OCI-LY7 (cell line): ENCODE results near the gene CIAPIN1. TPM values are rescaled to one million over a fixed set of nuclear protein-coding genes. Genes with fewer than 3 reads are reported as not detected.

ENCODE experiments used
- BruUV-seq: library from RNA; stranded (reverse); fragments of 400-500 nt; replicated peaks from 2 replicates; lab custom pipeline; 2021; lab: Mats Ljungman, UMichigan
- CTCF ChIA-PET: fragments of 300-600 bp; sonication (Branson Sonifier 250); formaldehyde crosslinking; loops from one replicate; lab custom pipeline; 2022; ENCODE audit warnings: antibody characterized with exemption; ENCODE audit not compliant: unreplicated experiment; lab: Charles Lee
- POLR2A ChIA-PET: fragments of 300-600 bp; sonication (Branson Sonifier 250); formaldehyde crosslinking; loops from one replicate; lab custom pipeline; 2022; ENCODE audit warnings: antibody characterized with exemption; lab: Charles Lee
- DNase-seq: peaks from one replicate; pipeline ENCODE4 v3.0.0-alpha.2; 2015; ENCODE audit warnings: low spot score
- H2AFZ ChIP-seq: fragments of 200-600 bp; sonication (generic), shearing (Covaris generic); 2 replicates; pipeline ENCODE4 v1.6.1; 2014; ENCODE audit warnings: mild to moderate bottlenecking, antibody characterized with exemption, low read length, moderate library complexity
- H3K27ac ChIP-seq: fragments of 200-600 bp; sonication (generic); 2 replicates; pipeline ENCODE4 v1.5.1; 2014; ENCODE audit warnings: mixed run types, low read depth, mild to moderate bottlenecking, moderate library complexity, low read length, inconsistent platforms; ENCODE audit not compliant: poor library complexity, severe bottlenecking
- H3K36me3 ChIP-seq: fragments of 200-600 bp; sonication (generic); 2 replicates; pipeline ENCODE4 v1.6.1; 2014; ENCODE audit warnings: mild to moderate bottlenecking, antibody characterized with exemption, low read length, moderate library complexity, mixed read lengths; ENCODE audit not compliant: insufficient read depth
- H3K4me1 ChIP-seq: fragments of 200-600 bp; sonication (generic); 2 replicates; pipeline ENCODE4 v1.5.1; 2014; ENCODE audit warnings: mild to moderate bottlenecking, low read length; ENCODE audit not compliant: insufficient read depth, poor library complexity, severe bottlenecking
- H3K4me2 ChIP-seq: fragments of 200-600 bp; sonication (generic); 2 replicates; pipeline ENCODE4 v1.6.1; 2014; ENCODE audit warnings: mild to moderate bottlenecking, low read length
- H3K4me3 ChIP-seq: fragments of 200-600 bp; sonication (generic); 2 replicates; pipeline ENCODE4 v1.5.1; 2014; ENCODE audit warnings: mild to moderate bottlenecking, low read depth, low read length; ENCODE audit not compliant: poor library complexity, severe bottlenecking
- H3K79me2 ChIP-seq: fragments of 200-600 bp; sonication (generic); 2 replicates; pipeline ENCODE4 v1.6.1; 2016; ENCODE audit warnings: low read depth, mild to moderate bottlenecking, low read length, moderate library complexity, mixed read lengths; ENCODE audit not compliant: insufficient read depth
- H3K9me2 ChIP-seq: fragments of 200-600 bp; sonication (generic); 2 replicates; pipeline ENCODE4 v1.6.1; 2016; ENCODE audit warnings: mild to moderate bottlenecking, low read length, mixed read lengths; ENCODE audit not compliant: insufficient read depth
- H3K9me3 ChIP-seq: fragments of 200-600 bp; sonication (generic); 2 replicates; pipeline ENCODE4 v1.6.1; 2014; ENCODE audit warnings: mild to moderate bottlenecking, mixed run types, low read length, mixed read lengths
- H4K20me1 ChIP-seq: fragments of 200-600 bp; sonication (generic); 2 replicates; pipeline ENCODE4 v1.6.1; 2014; ENCODE audit warnings: mild to moderate bottlenecking, antibody characterized with exemption, low read length, moderate library complexity, mixed read lengths; ENCODE audit not compliant: insufficient read depth
- EZH2phosphoT487 ChIP-seq: fragments of 200-600 bp; sonication (generic); IDR thresholded peaks from 2 replicates; pipeline ENCODE4 v1.6.1; 2018; ENCODE audit warnings: low read depth, borderline replicate concordance, mild to moderate bottlenecking, mixed run types, antibody characterized with exemption, low read length, moderate library complexity, mixed read lengths
- intact Hi-C: fragments of 100-400 bp; cut with micrococcal nuclease; formaldehyde crosslinking; loops from one replicate; pipeline ENCODE4 v1.10.0; 2022; ENCODE audit not compliant: unreplicated experiment
- total RNA-seq, 2 experiments: library from RNA; depleted of rRNA in 1 of 2; stranded (reverse); fragments of >200 nt in 1 of 2; shearing (Covaris generic) in 1 of 2; gene quantifications; 2 replicates each; pipeline ENCODE4 v1.2.3, GENCODE V29; 2014 to 2022
- TF ChIP-seq, protein P1 (sequence below): fragments of 200-600 bp; sonication (generic); conservative IDR thresholded peaks from 2 replicates; pipeline ENCODE4 v1.5.1; 2014; ENCODE audit warnings: mild to moderate bottlenecking, antibody characterized with exemption, low read length, moderate library complexity, mixed read lengths

The CIAPIN1 gene
- total RNA-seq, 2 experiments from 2014 or later: 47.7 to 58.9 TPM

DNA sequence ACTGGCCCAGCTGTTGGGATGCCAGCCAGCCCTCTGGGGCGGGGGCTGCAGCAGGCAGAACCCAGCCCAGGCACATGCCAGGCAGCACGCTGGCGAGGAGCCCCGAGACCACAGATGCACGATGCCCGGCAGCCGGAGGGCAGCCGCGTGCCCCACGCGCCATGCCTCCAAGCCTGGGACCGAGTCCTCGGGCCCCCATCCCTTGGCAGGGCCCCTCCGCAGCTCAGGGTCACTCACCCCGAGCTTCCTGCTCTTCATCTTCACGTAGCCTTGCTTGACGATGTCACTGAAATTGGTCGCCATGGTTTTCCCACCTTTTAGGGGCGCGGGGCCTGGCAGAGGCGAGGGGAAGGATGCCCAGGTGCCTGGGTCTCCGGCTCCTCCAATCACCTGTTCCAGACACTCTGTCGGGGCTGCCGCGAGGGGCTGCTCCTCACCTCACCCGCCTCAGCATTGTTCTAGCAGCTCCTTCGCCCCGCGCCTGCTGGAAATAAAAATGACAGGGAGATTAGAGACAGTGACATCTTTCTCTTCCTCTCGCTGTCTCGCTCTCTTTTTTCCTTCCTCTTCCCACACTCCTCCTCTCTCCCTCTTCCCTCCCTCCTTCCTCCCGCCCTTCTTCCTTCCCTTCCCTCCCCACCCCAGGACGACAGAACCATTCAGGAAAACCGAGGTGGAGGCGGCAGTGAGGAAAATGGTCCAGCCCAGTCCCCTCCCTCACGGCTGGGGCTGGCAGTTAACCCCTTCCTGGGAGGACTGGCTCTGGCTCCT, 32.2 kb upstream of the CIAPIN1 start:
- POLR2A ChIA-PET: interaction anchor here (1.0 kb wide), 1 partner anchor 14 kb away, joined by 3 read pairs; no protein-coding TSS in a partner anchor
- no peaks in the 10 kb centered on the region for H3K36me3 ChIP-seq
- DNase-seq: no peak
- H2AFZ ChIP-seq: no peak overlapping the region
- H3K79me2 ChIP-seq: no peaks in the 10 kb centered on the region
- no TSS peak for BruUV-seq
- H3K9me3 ChIP-seq: no peaks in the 10 kb centered on the region
- H3K4me3 ChIP-seq: no peak overlapping the region
- H3K9me2 ChIP-seq: no peaks in the 10 kb centered on the region
- TF ChIP-seq, protein P1, sequence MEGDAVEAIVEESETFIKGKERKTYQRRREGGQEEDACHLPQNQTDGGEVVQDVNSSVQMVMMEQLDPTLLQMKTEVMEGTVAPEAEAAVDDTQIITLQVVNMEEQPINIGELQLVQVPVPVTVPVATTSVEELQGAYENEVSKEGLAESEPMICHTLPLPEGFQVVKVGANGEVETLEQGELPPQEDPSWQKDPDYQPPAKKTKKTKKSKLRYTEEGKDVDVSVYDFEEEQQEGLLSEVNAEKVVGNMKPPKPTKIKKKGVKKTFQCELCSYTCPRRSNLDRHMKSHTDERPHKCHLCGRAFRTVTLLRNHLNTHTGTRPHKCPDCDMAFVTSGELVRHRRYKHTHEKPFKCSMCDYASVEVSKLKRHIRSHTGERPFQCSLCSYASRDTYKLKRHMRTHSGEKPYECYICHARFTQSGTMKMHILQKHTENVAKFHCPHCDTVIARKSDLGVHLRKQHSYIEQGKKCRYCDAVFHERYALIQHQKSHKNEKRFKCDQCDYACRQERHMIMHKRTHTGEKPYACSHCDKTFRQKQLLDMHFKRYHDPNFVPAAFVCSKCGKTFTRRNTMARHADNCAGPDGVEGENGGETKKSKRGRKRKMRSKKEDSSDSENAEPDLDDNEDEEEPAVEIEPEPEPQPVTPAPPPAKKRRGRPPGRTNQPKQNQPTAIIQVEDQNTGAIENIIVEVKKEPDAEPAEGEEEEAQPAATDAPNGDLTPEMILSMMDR: no peak
- TF ChIP-seq EZH2phosphoT487: no peak
- peaks cover 21% of the 10 kb centered on the region for H3K4me1 ChIP-seq
- H4K20me1 ChIP-seq: no peaks in the 10 kb centered on the region
- no peak overlapping the region for H3K4me2 ChIP-seq
- H3K27ac ChIP-seq: no peak overlapping the region
- CTCF ChIA-PET: no interaction called here
- intact Hi-C loops: loop anchor here (5.0 kb wide), 1 partner anchor 38 kb away; no protein-coding TSS in a partner anchor

DNA sequence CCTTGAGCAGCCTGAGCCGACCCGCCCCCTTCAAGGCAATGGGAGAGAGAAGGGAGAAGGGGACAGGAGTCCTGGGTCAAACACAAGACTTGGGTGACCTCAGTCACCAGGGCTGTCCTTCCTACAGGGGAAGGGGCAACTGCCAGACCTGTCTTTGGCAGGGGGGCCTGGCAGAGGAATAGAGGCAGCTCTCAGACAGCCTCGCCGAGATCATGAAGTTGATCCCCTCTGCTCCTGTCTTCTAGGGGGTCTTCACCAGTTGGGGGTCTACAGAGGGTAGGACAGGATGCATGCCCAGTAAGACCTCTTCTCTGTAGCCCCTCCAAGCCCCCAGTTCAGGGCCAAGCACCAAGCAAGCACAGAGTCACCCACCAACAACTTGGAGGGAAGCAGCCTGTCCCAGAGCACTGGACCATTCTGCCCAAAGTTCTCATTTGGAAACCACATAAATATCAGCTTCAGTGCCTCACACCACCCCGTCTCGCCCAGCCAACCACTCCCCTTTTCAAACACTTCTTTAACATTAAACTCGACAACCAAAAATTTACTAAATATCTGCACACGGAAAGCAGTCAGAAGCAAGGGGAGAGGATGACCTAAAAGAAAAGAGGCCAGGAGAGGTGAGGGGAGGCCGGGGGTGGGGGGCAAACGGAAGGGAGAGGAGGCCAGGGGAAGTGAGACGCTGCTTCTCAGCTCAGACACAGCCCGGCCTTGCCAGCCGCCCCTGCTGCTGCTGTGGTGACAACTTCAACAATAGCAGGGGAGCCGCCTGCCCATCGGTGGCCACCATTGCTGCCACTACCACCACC, 31.4 kb upstream of the CIAPIN1 start:
- no peak overlapping the region for H3K4me3 ChIP-seq
- no peaks in the 10 kb centered on the region for H3K79me2 ChIP-seq
- no peak for DNase-seq
- H3K9me2 ChIP-seq: no peaks in the 10 kb centered on the region
- TF ChIP-seq, protein P1: no peak
- TF ChIP-seq EZH2phosphoT487: no peak
- ChIA-PET POLR2A (interaction anchor here (1.0 kb wide), 1 partner anchor 14 kb away, joined by 3 read pairs; no protein-coding TSS in a partner anchor), CTCF (no interaction called here)
- no TSS peak for BruUV-seq
- no peaks in the 10 kb centered on the region for H3K9me3 ChIP-seq
- H3K4me1 ChIP-seq: peaks cover 21% of the 10 kb centered on the region
- H2AFZ ChIP-seq: no peak overlapping the region
- H3K4me2 ChIP-seq: no peak overlapping the region
- H3K36me3 ChIP-seq: no peaks in the 10 kb centered on the region
- no peaks in the 10 kb centered on the region for H4K20me1 ChIP-seq
- no peak overlapping the region for H3K27ac ChIP-seq
- intact Hi-C loops: loop anchor here (5.0 kb wide), 1 partner anchor 39 kb away; no protein-coding TSS in a partner anchor
